22Rv1 (cell line): ENCODE results near the gene SH2D3C.

Experiments used
- H3K27ac ChIP-seq: fragments of 450-650 bp; 2 replicates; pipeline ENCODE4 v1.5.1; 2017
- CTCF ChIP-seq: fragments of 450-650 bp; IDR thresholded peaks from 2 replicates; pipeline ENCODE4 v1.5.1; 2017; ENCODE audit warnings: mild to moderate bottlenecking
- ZFX ChIP-seq: fragments of 450-650 bp; IDR thresholded peaks from 2 replicates; pipeline ENCODE4 v1.6.1; 2017; ENCODE audit warnings: antibody characterized with exemption, borderline replicate concordance

Gene SH2D3C

GRCh38 chr9:127816728-127817127, 38.3 kb upstream of the SH2D3C start:
- no peak for TF ChIP-seq ZFX
- no peak for TF ChIP-seq CTCF
- no peak overlapping the region for H3K27ac ChIP-seq

- TF ChIP-seq CTCF = no peak
- no peak for TF ChIP-seq ZFX
- no peak overlapping the region for H3K27ac ChIP-seq
These were observed 37.9 kb upstream of the SH2D3C start for GRCh38 chr9:127816362-127816725.

GRCh38 chr9:127815512-127816361, 37.3 kb upstream of the SH2D3C start:
- no peak overlapping the region for H3K27ac ChIP-seq
- TF ChIP-seq CTCF = no peak
- TF ChIP-seq ZFX = no peak

GRCh38 chr9:127814619-127815511, 36.4 kb upstream of the SH2D3C start:
- no peak overlapping the region for H3K27ac ChIP-seq
- TF ChIP-seq CTCF (no peak), ZFX (no peak)

GRCh38 chr9:127813686-127814226, 35.3 kb upstream of the SH2D3C start:
- TF ChIP-seq ZFX = no peak
- TF ChIP-seq CTCF = no peak

GRCh38 chr9:127812936-127813675, 34.6 kb upstream of the SH2D3C start:
- TF ChIP-seq ZFX (no peak), CTCF (no peak)
- no peak overlapping the region for H3K27ac ChIP-seq

More at GRCh38 chr9:127813686-127814226, 35.3 kb upstream of the SH2D3C start:
- H3K27ac ChIP-seq = no peak overlapping the region
